ENCODE data around the gene MADD. TPM values are rescaled to one million over a fixed set of nuclear protein-coding genes. Genes with fewer than 3 reads are reported as not detected.

MADD gene
- total and polyA plus RNA-seq, 2 experiments from 2014 or later: 13.4 to 43.8 TPM

GRCh38 chr11:47317064-47317828 lies 47.3 kb downstream of the MADD start (continued):
- TF ChIP-seq POLR2AphosphoS5 (IDR thresholded peaks at IDR 0.05; ENCODE audit: low read depth) (no peak), JUNB (IDR thresholded peaks at IDR 0.05; ENCODE audit: unreplicated experiment) (no peak)

GRCh38 chr11:47318166-47318565 lies 48.2 kb downstream of the MADD start:
- Histone ChIP-seq H3K36me3 (ENCODE audit: insufficient read depth) (peaks cover 8% of the 10 kb centered on the region; the same call in 1 of the 2 replicates), H3K4me1 (ENCODE audit: insufficient read depth) (no peaks in the 10 kb centered on the region), H3K4me3 (no peak overlapping the region), H3F3A (replicated peaks; ENCODE audit: low read depth) (no peaks in the 10 kb centered on the region), H3K79me2 (replicated peaks; ENCODE audit: insufficient read depth) (no peaks in the 10 kb centered on the region), H3K27me3 (ENCODE audit: insufficient read depth) (no peaks in the 10 kb centered on the region), H4K20me1 (replicated peaks; ENCODE audit: insufficient read depth) (no peaks in the 10 kb centered on the region), H2AFZ (no peak overlapping the region), H3K27ac (ENCODE audit: low read depth) (no peak overlapping the region), H3K9me2 (ENCODE audit: insufficient read depth) (no peaks in the 10 kb centered on the region), H3K4me2 (no peak overlapping the region)
- no peak for ATAC-seq
- H3K27me3 Mint-ChIP-seq (ENCODE audit: insufficient read depth, low read depth, poor library complexity): no peaks in the 10 kb centered on the region
- no peaks in the 10 kb centered on the region for H3K4me1 Mint-ChIP-seq
- no peaks in the 10 kb centered on the region for H3K9me3 Mint-ChIP-seq
- no peak overlapping the region for H3K4me3 Mint-ChIP-seq
- H3K36me3 Mint-ChIP-seq (ENCODE audit: low read depth): peaks cover 32% of the 10 kb centered on the region
- no peak for DNase-seq (ENCODE audit: low spot score)
- no peak for TF ChIP-seq CTCF (conservative IDR thresholded peaks at IDR 0.05; ENCODE audit: low read depth in 2 of 2)
- no peak overlapping the region for H3K27ac Mint-ChIP-seq

- DNase-seq (ENCODE audit: low spot score): no peak
- H3K27ac ChIP-seq (ENCODE audit: low read depth): no peak overlapping the region
- no peaks in the 10 kb centered on the region for H3K9me3 Mint-ChIP-seq
- H3K27ac Mint-ChIP-seq: no peak overlapping the region
- no peaks in the 10 kb centered on the region for H3K4me1 ChIP-seq (ENCODE audit: insufficient read depth)
- H3K36me3 Mint-ChIP-seq (ENCODE audit: low read depth): peaks cover 31% of the 10 kb centered on the region
- H2AFZ ChIP-seq: no peak overlapping the region
- no peak for ATAC-seq
- H4K20me1 ChIP-seq (replicated peaks; ENCODE audit: insufficient read depth): no peaks in the 10 kb centered on the region
- H3K4me3 Mint-ChIP-seq: no peak overlapping the region
- H3K4me3 ChIP-seq: no peak overlapping the region
- H3K9me2 ChIP-seq (ENCODE audit: insufficient read depth): no peaks in the 10 kb centered on the region
- no peaks in the 10 kb centered on the region for H3K79me2 ChIP-seq (replicated peaks; ENCODE audit: insufficient read depth)
- H3K27me3 ChIP-seq (ENCODE audit: insufficient read depth): no peaks in the 10 kb centered on the region
- H3F3A ChIP-seq (replicated peaks; ENCODE audit: low read depth): no peaks in the 10 kb centered on the region
- H3K36me3 ChIP-seq (ENCODE audit: insufficient read depth): peaks cover 5% of the 10 kb centered on the region; the same call in 1 of the 2 replicates
- no peaks in the 10 kb centered on the region for H3K4me1 Mint-ChIP-seq
- peaks cover 8% of the 10 kb centered on the region for H3K27me3 Mint-ChIP-seq (ENCODE audit: insufficient read depth, low read depth, poor library complexity)
- H3K4me2 ChIP-seq: no peak overlapping the region
- TF ChIP-seq ZNF331 (CRISPR knock-in tag; IDR thresholded peaks at IDR 0.05; ENCODE audit: low read depth): no peak
- no peak for TF ChIP-seq ZNF114 (CRISPR knock-in tag; IDR thresholded peaks at IDR 0.05)
- no peak for TF ChIP-seq ZNF462 (CRISPR knock-in tag; IDR thresholded peaks at IDR 0.05)
- TF ChIP-seq ETS1 (IDR thresholded peaks at IDR 0.05): no peak
- TF ChIP-seq NANOG (IDR thresholded peaks at IDR 0.05; ENCODE audit: borderline replicate concordance): no peak
- TF ChIP-seq STAT1 (IDR thresholded peaks at IDR 0.05; ENCODE audit: unreplicated experiment): no peak
- TF ChIP-seq JUNB (IDR thresholded peaks at IDR 0.05; ENCODE audit: unreplicated experiment): no peak
- TF ChIP-seq CREB1 (CRISPR knock-in tag; IDR thresholded peaks at IDR 0.05; ENCODE audit: low read depth): no peak
These were observed 54.6 kb downstream of the MADD start for GRCh38 chr11:47324520-47324919.

Measured in GM23338 (cell line).